ENCODE data around the gene C14orf119. TPM values are rescaled to one million over a fixed set of nuclear protein-coding genes. Genes with fewer than 3 reads are reported as not detected.

The C14orf119 gene
- 50.3 and 54.5 TPM in 2 replicates for total RNA-seq (2021)
- percentile 74 among the genes with signal in this experiment for Bru-seq, nascent RNA
- BruChase-seq, experiment 1, labeled RNA remaining after a 2-hour chase = percentile 76 among the genes with signal in this experiment
- BruChase-seq, experiment 2, labeled RNA remaining after a 6-hour chase = percentile 75 among the genes with signal in this experiment
- long read RNA-seq, transcript C14orf119-201 (2 exons, 3,660 nt) = major isoform, 158 of 176 reads
- long read RNA-seq, partial matches to known transcripts = 0 of 176 reads
- long read RNA-seq, other reads (novel, unspliced or antisense) = 17 of 176 reads

GRCh38 chr14:23095196-23096108 lies at the start of gene C14orf119:
C14orf119 (plus strand) TSS chr14:23095505; CDS start chr14:23097659, 2,154 bp downstream.
- TF ChIP-seq CTCF (conservative IDR thresholded peaks at IDR 0.05; ENCODE audit: low read depth, low read length) (no peak), EZH2 (IDR thresholded peaks at IDR 0.05; ENCODE audit: borderline replicate concordance, low read depth, low read length, poor library complexity, severe bottlenecking) (no peak)
- Histone ChIP-seq H3K9me3 (ENCODE audit: low read depth, low read length, poor library complexity, severe bottlenecking) (no peaks in the 10 kb centered on the region), H3K4me3 (ENCODE audit: low read depth, low read length, poor library complexity, severe bottlenecking) (peak within 1 kb of the TSS; percentile 64), H3K36me3 (ENCODE audit: insufficient read depth, low read length, poor library complexity, severe bottlenecking) (peaks cover 47% of the 10 kb centered on the region), H3K4me1 (ENCODE audit: insufficient read depth, low read length, poor library complexity, severe bottlenecking) (peaks cover 28% of the 10 kb centered on the region), H3K27me3 (replicated peaks; ENCODE audit: insufficient read depth, low read depth, low read length, poor library complexity) (no peaks in the 10 kb centered on the region), H3K27ac (ENCODE audit: low read depth, low read length, poor library complexity, severe bottlenecking) (peak within 1 kb of the TSS; percentile 94)
- intact Hi-C loops (cut with micrococcal nuclease; ENCODE audit: unreplicated experiment) = no loop called here
- peak; percentile 100 for DNase-seq (ENCODE audit: low spot score)
- CTCF ChIA-PET = interaction anchor here (0.6 to 2.0 kb wide), 11 partner anchors 13 to 211 kb away, joined by 3 to 26 read pairs (median 5); partner anchors contain the start of gene BCL2L2
- POLR2A ChIA-PET (ENCODE audit: low non-redundant PET) = interaction anchor here (0.5 to 1.4 kb wide), 5 partner anchors 24 to 1448 kb away, joined by 3 to 12 read pairs (median 5); partner anchors contain the start of gene RNF212B
- TSS peak; percentile 73 for BruUV-seq (replicated peaks)

- H3K9me3 ChIP-seq (ENCODE audit: low read depth, low read length, poor library complexity, severe bottlenecking) = no peaks in the 10 kb centered on the region
- peaks cover 29% of the 10 kb centered on the region for H3K36me3 ChIP-seq (ENCODE audit: insufficient read depth, low read length, poor library complexity, severe bottlenecking)
- H3K4me3 ChIP-seq (ENCODE audit: low read depth, low read length, poor library complexity, severe bottlenecking) = no peak overlapping the region
- no peaks in the 10 kb centered on the region for H3K4me1 ChIP-seq (ENCODE audit: insufficient read depth, low read length, poor library complexity, severe bottlenecking)
- peak overlapping the region; percentile 57 for H3K27ac ChIP-seq (ENCODE audit: low read depth, low read length, poor library complexity, severe bottlenecking)
- BruUV-seq (replicated peaks) = no TSS peak
- H3K27me3 ChIP-seq (replicated peaks; ENCODE audit: insufficient read depth, low read depth, low read length, poor library complexity) = no peaks in the 10 kb centered on the region
- intact Hi-C loops (cut with micrococcal nuclease; ENCODE audit: unreplicated experiment) = no loop called here
- peak; percentile 30 for DNase-seq (ENCODE audit: low spot score)
- CTCF ChIA-PET = interaction anchor here (0.6 to 1.6 kb wide), 3 partner anchors 11 to 1720 kb away, joined by 3 to 6 read pairs (median 3); no protein-coding TSS in a partner anchor
- no peak for TF ChIP-seq EZH2 (IDR thresholded peaks at IDR 0.05; ENCODE audit: borderline replicate concordance, low read depth, low read length, poor library complexity, severe bottlenecking)
- no peak for TF ChIP-seq CTCF (conservative IDR thresholded peaks at IDR 0.05; ENCODE audit: low read depth, low read length)
- POLR2A ChIA-PET (ENCODE audit: low non-redundant PET) = no interaction called here
Observed at GRCh38 chr14:23047034-23047634, 48.2 kb upstream of the C14orf119 start.

Data from A673 (cell line).